ENCODE measurements around the gene NOBOX. TPM values are rescaled to one million over a fixed set of nuclear protein-coding genes. Genes with fewer than 3 reads are reported as not detected.

Gene NOBOX
- total and polyA plus RNA-seq, 2 donors (not counting 1 experiment from before 2014, with no cell fraction given): not detected

DNA sequence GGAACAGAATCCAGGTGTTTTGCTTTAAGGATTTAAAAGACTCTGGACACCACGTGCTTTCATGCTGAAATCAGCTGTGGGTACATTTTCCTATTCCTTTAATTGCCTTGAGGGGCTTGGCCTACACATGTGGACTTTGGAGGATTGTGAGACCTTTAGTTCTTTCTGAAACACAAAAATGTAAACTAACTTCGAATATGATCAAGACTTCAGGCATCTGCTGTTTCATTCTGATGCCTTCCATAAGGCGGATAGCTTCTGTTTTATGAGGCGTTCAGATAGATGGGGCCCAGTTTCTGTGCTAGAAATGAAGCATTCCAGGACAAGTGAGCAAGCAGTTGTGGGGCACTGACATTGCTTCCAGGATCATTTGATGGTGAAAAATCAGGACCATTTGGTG lies 1.5 kb upstream of the NOBOX start:
- H2AFZ ChIP-seq (ENCODE audit: low read length): no peak overlapping the region
- TF ChIP-seq EZH2 (IDR thresholded peaks at IDR 0.05; ENCODE audit: low read length, missing control alignments): no peak
- TF ChIP-seq, protein P1, sequence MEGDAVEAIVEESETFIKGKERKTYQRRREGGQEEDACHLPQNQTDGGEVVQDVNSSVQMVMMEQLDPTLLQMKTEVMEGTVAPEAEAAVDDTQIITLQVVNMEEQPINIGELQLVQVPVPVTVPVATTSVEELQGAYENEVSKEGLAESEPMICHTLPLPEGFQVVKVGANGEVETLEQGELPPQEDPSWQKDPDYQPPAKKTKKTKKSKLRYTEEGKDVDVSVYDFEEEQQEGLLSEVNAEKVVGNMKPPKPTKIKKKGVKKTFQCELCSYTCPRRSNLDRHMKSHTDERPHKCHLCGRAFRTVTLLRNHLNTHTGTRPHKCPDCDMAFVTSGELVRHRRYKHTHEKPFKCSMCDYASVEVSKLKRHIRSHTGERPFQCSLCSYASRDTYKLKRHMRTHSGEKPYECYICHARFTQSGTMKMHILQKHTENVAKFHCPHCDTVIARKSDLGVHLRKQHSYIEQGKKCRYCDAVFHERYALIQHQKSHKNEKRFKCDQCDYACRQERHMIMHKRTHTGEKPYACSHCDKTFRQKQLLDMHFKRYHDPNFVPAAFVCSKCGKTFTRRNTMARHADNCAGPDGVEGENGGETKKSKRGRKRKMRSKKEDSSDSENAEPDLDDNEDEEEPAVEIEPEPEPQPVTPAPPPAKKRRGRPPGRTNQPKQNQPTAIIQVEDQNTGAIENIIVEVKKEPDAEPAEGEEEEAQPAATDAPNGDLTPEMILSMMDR (conservative IDR thresholded peaks at IDR 0.05 in 1 of 2, IDR thresholded peaks at IDR 0.05 in 1 of 2; ENCODE audit: low read depth in 1 of 2, low read length in 2 of 2): no peak

DNA sequence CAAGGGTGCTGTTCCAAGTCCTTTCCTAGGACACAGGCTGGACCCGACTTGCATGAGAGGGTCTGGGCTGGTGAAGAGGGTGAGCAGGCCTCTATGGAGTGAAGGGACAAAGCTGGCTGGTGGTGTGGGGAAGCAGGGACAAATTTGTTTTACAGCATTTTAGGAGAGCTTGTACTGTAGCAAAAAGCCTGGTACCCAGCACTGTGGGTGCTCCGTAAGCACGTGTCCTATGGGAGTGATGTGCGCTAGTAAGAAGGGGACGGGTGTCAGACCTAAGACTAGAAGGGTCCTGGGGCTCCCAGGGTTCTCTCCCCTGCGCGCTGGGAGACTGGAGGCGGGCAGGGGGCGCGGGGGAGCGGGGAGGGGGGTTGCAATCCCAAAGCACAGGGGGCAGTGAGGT lies 391 bp downstream of the NOBOX start:
- Histone ChIP-seq H2AFZ (ENCODE audit: low read length) (no peak overlapping the region), H3K27me3 (ENCODE audit: control insufficient read depth, insufficient read depth, low read length) (no peaks in the 10 kb centered on the region), H3K9ac (ENCODE audit: insufficient read depth, low read length) (no peak overlapping the region), H3K4me2 (ENCODE audit: extremely low read depth, insufficient read depth, low read length) (no peak overlapping the region), H3K9me3 (ENCODE audit: control insufficient read depth, insufficient read depth, low read depth, low read length) (no peaks in the 10 kb centered on the region), H3K79me2 (ENCODE audit: control insufficient read depth, insufficient read depth, low read length) (no peaks in the 10 kb centered on the region), H3K4me1 (ENCODE audit: control insufficient read depth, extremely low read depth, insufficient read depth, low read length) (no peaks in the 10 kb centered on the region), H4K20me1 (ENCODE audit: control insufficient read depth, extremely low read depth, insufficient read depth, low read length) (no peaks in the 10 kb centered on the region), H3K36me3 (ENCODE audit: control insufficient read depth, insufficient read depth, low read length) (no peaks in the 10 kb centered on the region), H3K4me3 (replicated peaks in 1 of 4; ENCODE audit: control extremely low read depth in 1 of 4, insufficient read depth in 1 of 4, low read depth in 3 of 4, low read length in 4 of 4) (no peak overlapping the region), H3K27ac (ENCODE audit: insufficient read depth, low read length) (no peak overlapping the region)
- TF ChIP-seq, protein P1 (conservative IDR thresholded peaks at IDR 0.05 in 1 of 2, IDR thresholded peaks at IDR 0.05 in 1 of 2; ENCODE audit: low read depth in 1 of 2, low read length in 2 of 2): no peak
- no peak for TF ChIP-seq EZH2 (IDR thresholded peaks at IDR 0.05; ENCODE audit: low read length, missing control alignments)
- DNase-seq (ENCODE audit: low read depth in 2 of 2): no peak

More for the DNA sequence above, 1.5 kb upstream of the NOBOX start:
- Histone ChIP-seq H3K36me3 (ENCODE audit: control insufficient read depth, insufficient read depth, low read length) (no peaks in the 10 kb centered on the region), H3K4me3 (replicated peaks in 1 of 4; ENCODE audit: control extremely low read depth in 1 of 4, insufficient read depth in 1 of 4, low read depth in 3 of 4, low read length in 4 of 4) (no peak overlapping the region), H3K27me3 (ENCODE audit: control insufficient read depth, insufficient read depth, low read length) (no peaks in the 10 kb centered on the region), H3K79me2 (ENCODE audit: control insufficient read depth, insufficient read depth, low read length) (no peaks in the 10 kb centered on the region), H3K4me2 (ENCODE audit: extremely low read depth, insufficient read depth, low read length) (no peak overlapping the region), H3K9ac (ENCODE audit: insufficient read depth, low read length) (no peak overlapping the region), H3K9me3 (ENCODE audit: control insufficient read depth, insufficient read depth, low read depth, low read length) (no peaks in the 10 kb centered on the region), H3K27ac (ENCODE audit: insufficient read depth, low read length) (no peak overlapping the region), H4K20me1 (ENCODE audit: control insufficient read depth, extremely low read depth, insufficient read depth, low read length) (no peaks in the 10 kb centered on the region), H3K4me1 (ENCODE audit: control insufficient read depth, extremely low read depth, insufficient read depth, low read length) (no peaks in the 10 kb centered on the region)
- peak in 1 of 2 donors; percentile 22 for DNase-seq (ENCODE audit: low read depth in 2 of 2)

DNA sequence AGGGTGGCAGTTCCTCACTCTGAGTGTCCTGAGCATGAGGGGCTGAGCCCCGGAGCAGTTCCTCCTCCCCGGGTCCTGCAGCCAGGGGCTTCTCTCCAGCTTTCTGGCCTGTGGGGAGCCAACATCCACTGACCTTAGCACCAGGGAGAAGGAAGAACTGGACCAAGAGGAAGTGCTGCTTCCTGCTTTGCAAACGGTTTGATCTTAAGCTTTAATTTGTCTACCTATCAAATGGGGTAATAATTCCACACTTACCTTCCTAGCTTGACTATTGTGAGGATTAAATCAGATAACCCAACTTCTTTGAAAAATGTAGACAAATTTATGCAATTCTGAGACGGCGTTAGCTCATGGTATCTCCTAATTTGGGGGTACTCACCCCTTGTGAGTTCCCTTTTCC lies 2.0 kb downstream of the NOBOX start:
- Histone ChIP-seq H4K20me1 (ENCODE audit: control insufficient read depth, extremely low read depth, insufficient read depth, low read length) (no peaks in the 10 kb centered on the region), H3K79me2 (ENCODE audit: control insufficient read depth, insufficient read depth, low read length) (no peaks in the 10 kb centered on the region), H3K36me3 (ENCODE audit: control insufficient read depth, insufficient read depth, low read length) (no peaks in the 10 kb centered on the region), H3K9me3 (ENCODE audit: control insufficient read depth, insufficient read depth, low read depth, low read length) (no peaks in the 10 kb centered on the region), H3K4me2 (ENCODE audit: extremely low read depth, insufficient read depth, low read length) (no peak overlapping the region), H2AFZ (ENCODE audit: low read length) (no peak overlapping the region), H3K9ac (ENCODE audit: insufficient read depth, low read length) (no peak overlapping the region), H3K27me3 (ENCODE audit: control insufficient read depth, insufficient read depth, low read length) (no peaks in the 10 kb centered on the region), H3K27ac (ENCODE audit: insufficient read depth, low read length) (no peak overlapping the region), H3K4me1 (ENCODE audit: control insufficient read depth, extremely low read depth, insufficient read depth, low read length) (no peaks in the 10 kb centered on the region), H3K4me3 (replicated peaks in 1 of 4; ENCODE audit: control extremely low read depth in 1 of 4, insufficient read depth in 1 of 4, low read depth in 3 of 4, low read length in 4 of 4) (no peak overlapping the region)
- DNase-seq (ENCODE audit: low read depth in 2 of 2): no peak
- TF ChIP-seq EZH2 (IDR thresholded peaks at IDR 0.05; ENCODE audit: low read length, missing control alignments): no peak
- TF ChIP-seq, protein P1 (conservative IDR thresholded peaks at IDR 0.05 in 1 of 2, IDR thresholded peaks at IDR 0.05 in 1 of 2; ENCODE audit: low read depth in 1 of 2, low read length in 2 of 2): no peak
